Measurements from ENCODE around the gene DNM2.

DNA sequence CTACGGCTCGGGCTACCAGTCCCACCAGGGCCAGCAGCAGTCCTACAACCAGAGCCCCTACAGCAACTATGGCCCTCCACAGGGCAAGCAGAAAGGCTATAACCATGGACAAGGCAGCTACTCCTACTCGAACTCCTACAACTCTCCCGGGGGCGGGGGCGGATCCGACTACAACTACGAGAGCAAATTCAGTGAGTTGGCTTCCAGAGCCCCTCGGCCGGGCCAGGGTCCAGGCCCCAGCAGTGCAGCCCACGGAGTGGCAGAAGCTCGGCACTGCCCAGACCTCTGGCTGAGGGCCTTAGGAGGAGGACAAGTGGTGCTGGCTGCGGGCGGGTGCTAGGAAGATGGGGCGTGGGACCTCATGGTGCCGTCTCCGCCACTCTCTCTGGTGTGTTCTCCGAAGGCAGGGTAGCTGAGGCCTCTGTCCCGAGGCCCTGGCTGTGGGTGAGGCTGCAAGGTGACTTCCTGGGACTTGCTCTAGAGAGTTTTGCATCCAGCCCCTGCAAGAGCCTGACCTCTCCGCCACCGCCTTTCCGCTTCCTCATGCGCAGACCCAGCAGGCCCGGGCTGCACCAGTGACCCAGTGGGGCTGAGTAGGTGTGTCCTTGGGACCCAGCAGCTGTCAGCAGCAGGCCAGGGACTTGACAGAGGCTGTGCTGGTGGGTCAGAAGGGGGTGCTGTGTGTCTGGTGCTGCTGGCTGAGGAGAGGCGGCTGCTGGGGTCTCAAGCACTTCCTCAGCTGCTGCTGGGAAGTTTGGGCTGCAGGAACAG, 30.2 kb upstream of the DNM2 start:
- TF ChIP-seq, protein P1, sequence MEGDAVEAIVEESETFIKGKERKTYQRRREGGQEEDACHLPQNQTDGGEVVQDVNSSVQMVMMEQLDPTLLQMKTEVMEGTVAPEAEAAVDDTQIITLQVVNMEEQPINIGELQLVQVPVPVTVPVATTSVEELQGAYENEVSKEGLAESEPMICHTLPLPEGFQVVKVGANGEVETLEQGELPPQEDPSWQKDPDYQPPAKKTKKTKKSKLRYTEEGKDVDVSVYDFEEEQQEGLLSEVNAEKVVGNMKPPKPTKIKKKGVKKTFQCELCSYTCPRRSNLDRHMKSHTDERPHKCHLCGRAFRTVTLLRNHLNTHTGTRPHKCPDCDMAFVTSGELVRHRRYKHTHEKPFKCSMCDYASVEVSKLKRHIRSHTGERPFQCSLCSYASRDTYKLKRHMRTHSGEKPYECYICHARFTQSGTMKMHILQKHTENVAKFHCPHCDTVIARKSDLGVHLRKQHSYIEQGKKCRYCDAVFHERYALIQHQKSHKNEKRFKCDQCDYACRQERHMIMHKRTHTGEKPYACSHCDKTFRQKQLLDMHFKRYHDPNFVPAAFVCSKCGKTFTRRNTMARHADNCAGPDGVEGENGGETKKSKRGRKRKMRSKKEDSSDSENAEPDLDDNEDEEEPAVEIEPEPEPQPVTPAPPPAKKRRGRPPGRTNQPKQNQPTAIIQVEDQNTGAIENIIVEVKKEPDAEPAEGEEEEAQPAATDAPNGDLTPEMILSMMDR (IDR thresholded peaks at IDR 0.05): no peak
- no peak for TF ChIP-seq POLR2AphosphoS5 (IDR thresholded peaks at IDR 0.05; ENCODE audit: low read depth, low read length)
